Lower lobe of right lung (tissue), 2 donors: ENCODE results near the gene PPBP. TPM values are rescaled to one million over a fixed set of nuclear protein-coding genes. Genes with fewer than 3 reads are reported as not detected.

Experiments used
- ATAC-seq, 2 donors: fragments of 200-7000 bp; cut with Tn5 transposase; one replicate each; pipeline ENCODE4 v1.9.1; 2020 to 2022; ENCODE audit warnings: mild to moderate bottlenecking in 2 of 2, moderate library complexity in 2 of 2
- DNase-seq: peaks from one replicate; pipeline ENCODE4 v3.0.0-alpha.2; 2020
- H3K27ac ChIP-seq: fragments of 200-600 bp; one replicate; pipeline ENCODE4 v1.8.0; 2022
- H3K27me3 ChIP-seq: fragments of 200-600 bp; one replicate; pipeline ENCODE4 v1.8.0; 2022; ENCODE audit warnings: low read depth
- H3K36me3 ChIP-seq: fragments of 200-600 bp; one replicate; pipeline ENCODE4 v1.8.0; 2022; ENCODE audit warnings: mild to moderate bottlenecking
- H3K4me1 ChIP-seq: fragments of 200-600 bp; one replicate; pipeline ENCODE4 v1.8.0; 2022
- H3K4me3 ChIP-seq: fragments of 200-600 bp; one replicate; pipeline ENCODE4 v1.8.0; 2022; ENCODE audit warnings: mild to moderate bottlenecking
- H3K9me3 ChIP-seq: fragments of 200-600 bp; one replicate; pipeline ENCODE4 v1.8.0; 2022
- intact Hi-C: fragments of 100-400 bp; cut with DNase I; formaldehyde crosslinking; loops from one replicate; pipeline ENCODE4 v1.11.0; 2022
- total RNA-seq: library from RNA; stranded (reverse); fragmentation: NEBNext Ultra II Directional; extraction: Animal tissue kit (Norgen Biotek cat#: 25700); gene quantifications from one replicate; pipeline ENCODE4 v1.2.1, GENCODE V29; 2021
- TF ChIP-seq, protein P1 (sequence below): fragments of 200-600 bp; IDR thresholded peaks from one replicate; pipeline ENCODE4 v1.8.0; 2022; ENCODE audit warnings: antibody characterized with exemption, mild to moderate bottlenecking
- donor health status: DM: no; HTN: yes; CAD: no; lungs with severe emphysema.

Gene PPBP
- total RNA-seq, 1 donor from 2014 or later, result 9.7 TPM

DNA sequence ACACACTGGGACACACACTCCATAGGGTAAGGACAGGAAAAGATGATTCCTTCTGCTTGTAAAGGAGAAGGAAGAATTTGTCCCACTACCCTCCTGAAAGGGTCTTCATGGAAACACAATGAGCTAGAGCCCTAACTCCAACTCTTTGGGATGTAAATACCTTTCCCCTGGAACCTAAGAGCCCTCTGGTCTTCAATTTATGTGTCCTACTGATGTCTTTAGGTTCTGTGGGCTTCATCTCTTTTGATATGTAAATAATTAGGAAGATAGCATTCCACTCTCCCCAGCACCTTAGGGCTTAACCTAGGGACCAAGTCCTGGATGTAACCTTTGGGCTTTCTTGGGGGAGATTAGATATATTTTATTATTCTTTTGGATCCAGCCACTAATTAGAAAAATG, 44.4 kb downstream of the PPBP start:
- H3K27ac ChIP-seq, result no peak overlapping the region
- H3K9me3 ChIP-seq, result no peaks in the 10 kb centered on the region
- DNase-seq (no peak), ATAC-seq (no peak)
- TF ChIP-seq, protein P1, sequence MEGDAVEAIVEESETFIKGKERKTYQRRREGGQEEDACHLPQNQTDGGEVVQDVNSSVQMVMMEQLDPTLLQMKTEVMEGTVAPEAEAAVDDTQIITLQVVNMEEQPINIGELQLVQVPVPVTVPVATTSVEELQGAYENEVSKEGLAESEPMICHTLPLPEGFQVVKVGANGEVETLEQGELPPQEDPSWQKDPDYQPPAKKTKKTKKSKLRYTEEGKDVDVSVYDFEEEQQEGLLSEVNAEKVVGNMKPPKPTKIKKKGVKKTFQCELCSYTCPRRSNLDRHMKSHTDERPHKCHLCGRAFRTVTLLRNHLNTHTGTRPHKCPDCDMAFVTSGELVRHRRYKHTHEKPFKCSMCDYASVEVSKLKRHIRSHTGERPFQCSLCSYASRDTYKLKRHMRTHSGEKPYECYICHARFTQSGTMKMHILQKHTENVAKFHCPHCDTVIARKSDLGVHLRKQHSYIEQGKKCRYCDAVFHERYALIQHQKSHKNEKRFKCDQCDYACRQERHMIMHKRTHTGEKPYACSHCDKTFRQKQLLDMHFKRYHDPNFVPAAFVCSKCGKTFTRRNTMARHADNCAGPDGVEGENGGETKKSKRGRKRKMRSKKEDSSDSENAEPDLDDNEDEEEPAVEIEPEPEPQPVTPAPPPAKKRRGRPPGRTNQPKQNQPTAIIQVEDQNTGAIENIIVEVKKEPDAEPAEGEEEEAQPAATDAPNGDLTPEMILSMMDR, result no peak
- no peaks in the 10 kb centered on the region for H3K36me3 ChIP-seq
- H3K4me1 ChIP-seq, result peaks cover 24% of the 10 kb centered on the region
- H3K4me3 ChIP-seq, result no peak overlapping the region
- intact Hi-C loops, result no loop called here
- peaks cover 18% of the 10 kb centered on the region for H3K27me3 ChIP-seq

DNA sequence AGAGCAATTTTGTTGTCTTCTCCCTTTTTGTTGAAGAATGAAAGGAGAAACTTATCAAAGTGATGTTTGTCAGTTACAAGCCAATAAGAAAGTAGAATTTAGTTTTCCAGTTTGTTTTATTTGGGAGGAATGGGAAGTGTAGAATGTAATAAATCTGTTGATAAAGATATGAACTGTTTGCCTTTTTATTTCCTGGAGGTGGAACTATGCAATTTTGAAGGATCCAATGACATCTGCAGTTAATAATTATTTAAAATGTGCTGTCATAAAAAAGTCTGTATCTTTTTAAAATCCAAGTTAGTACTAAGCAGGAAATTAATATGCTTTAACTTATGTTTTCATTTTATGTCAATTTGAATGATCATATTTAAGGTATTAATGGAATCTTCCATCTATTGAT, 51.0 kb downstream of the PPBP start:
- Histone ChIP-seq H3K4me1 (no peaks in the 10 kb centered on the region), H3K36me3 (no peaks in the 10 kb centered on the region), H3K27me3 (no peaks in the 10 kb centered on the region), H3K4me3 (no peak overlapping the region), H3K27ac (no peak overlapping the region), H3K9me3 (no peaks in the 10 kb centered on the region)
- intact Hi-C loops, result no loop called here
- no peak for DNase-seq
- ATAC-seq, result no peak
- TF ChIP-seq, protein P1, result no peak

Other genes starting within 250 kb of the PPBP start
- 6.2 TPM for gene CXCL8, start 247.6 kb downstream of the PPBP start, total RNA-seq
- gene CXCL6, start 151.5 kb downstream of the PPBP start, total RNA-seq, result 0.50 TPM
- not detected for gene PF4V1, start 134.9 kb downstream of the PPBP start, total RNA-seq
- 7.0 TPM for gene CXCL1, start 118.8 kb downstream of the PPBP start, total RNA-seq
- 5.0 TPM for gene PF4, start 6.2 kb downstream of the PPBP start, total RNA-seq
- 5.4 TPM for gene CXCL5, start 10.5 kb upstream of the PPBP start, total RNA-seq
- 12.1 TPM for gene CXCL3, start 50.5 kb upstream of the PPBP start, total RNA-seq
- gene CXCL2, start 111.0 kb upstream of the PPBP start, total RNA-seq, result 30.1 TPM
- gene MTHFD2L, start 169.9 kb upstream of the PPBP start, total RNA-seq, result 11.0 TPM